WTC11 (cell line): ENCODE results near the gene MIPEP. TPM values are rescaled to one million over a fixed set of nuclear protein-coding genes. Genes with fewer than 3 reads are reported as not detected.

Source experiments
- ATAC-seq: fragments of 200-7000 bp; cut with Tn5 transposase; 2 replicates; pipeline ENCODE4 v1.10.0; 2021; ENCODE audit warnings: mild to moderate bottlenecking, moderate library complexity
- CTCF ChIA-PET: fragments of 300-600 bp; sonication (Branson Sonifier 250); formaldehyde crosslinking; loops from one replicate; lab custom pipeline; 2021; ENCODE audit warnings: antibody characterized with exemption; lab: Charles Lee
- POLR2A ChIA-PET: fragments of 350-600 bp; sonication (Branson Sonifier 250); formaldehyde crosslinking; loops from one replicate; lab custom pipeline; 2021; ENCODE audit warnings: antibody characterized with exemption; lab: Charles Lee
- DNase-seq: peaks from one replicate; pipeline ENCODE4 v3.0.0; 2021; ENCODE audit warnings: low spot score
- H3K27ac Mint-ChIP-seq: 2 replicates; pipeline ENCODE4 v1.8.0; 2021; ENCODE audit warnings: mixed read lengths
- H3K27me3 Mint-ChIP-seq: 2 replicates; pipeline ENCODE4 v1.8.0; 2021; ENCODE audit warnings: low read depth, mild to moderate bottlenecking, moderate library complexity, mixed read lengths
- H3K36me3 Mint-ChIP-seq: 2 replicates; pipeline ENCODE4 v1.8.0; 2021; ENCODE audit warnings: mixed read lengths
- H3K4me1 Mint-ChIP-seq: 2 replicates; pipeline ENCODE4 v1.8.0; 2022; ENCODE audit warnings: mixed read lengths
- H3K4me3 Mint-ChIP-seq: 2 replicates; pipeline ENCODE4 v1.8.0; 2021; ENCODE audit warnings: mild to moderate bottlenecking, moderate library complexity, mixed read lengths
- H3K9me3 Mint-ChIP-seq: 2 replicates; pipeline ENCODE4 v1.8.0; 2021; ENCODE audit warnings: mixed read lengths
- AFF4 ChIP-seq: sonication (generic); formaldehyde crosslinking; IDR thresholded peaks from 2 replicates; pipeline ENCODE4 v1.8.1; 2023; ENCODE audit warnings: mild to moderate bottlenecking, missing genetic modification reagents, borderline replicate concordance
- ATF1 ChIP-seq: sonication (generic); formaldehyde crosslinking; IDR thresholded peaks from 2 replicates; pipeline ENCODE4 v1.8.1; 2023; ENCODE audit warnings: mild to moderate bottlenecking, moderate library complexity, missing genetic modification reagents
- CDX4 ChIP-seq: fragments of 250-450 bp; sonication (Bioruptor Pico); IDR thresholded peaks from 2 replicates; pipeline ENCODE4 v1.9.0; 2021; ENCODE audit warnings: moderate library complexity, mild to moderate bottlenecking, inconsistent platforms, borderline replicate concordance
- CREB1 ChIP-seq: sonication (generic); formaldehyde crosslinking; IDR thresholded peaks from 2 replicates; pipeline ENCODE4 v1.8.0; 2023; ENCODE audit warnings: mild to moderate bottlenecking, missing genetic modification reagents
- CTCF ChIP-seq: fragments of 200-600 bp; IDR thresholded peaks from 2 replicates; pipeline ENCODE4 v1.8.0; 2022; ENCODE audit warnings: antibody characterized with exemption
- FOXJ3 ChIP-seq: sonication (generic); formaldehyde crosslinking; IDR thresholded peaks from 2 replicates; pipeline ENCODE4 v1.9.0; 2021; ENCODE audit warnings: missing genetic modification reagents, mild to moderate bottlenecking, borderline replicate concordance
- HMGA2 ChIP-seq: fragments of 250-450 bp; sonication (Bioruptor Pico); IDR thresholded peaks from 2 replicates; pipeline ENCODE4 v1.4.0; 2021; ENCODE audit warnings: mild to moderate bottlenecking, moderate library complexity
- MLX ChIP-seq: sonication (generic); formaldehyde crosslinking; IDR thresholded peaks from 2 replicates; pipeline ENCODE4 v1.8.1; 2023; ENCODE audit warnings: mild to moderate bottlenecking, missing genetic modification reagents, moderate library complexity
- MYBL2 ChIP-seq: sonication (generic); formaldehyde crosslinking; IDR thresholded peaks from 2 replicates; pipeline ENCODE4 v1.8.1; 2023; ENCODE audit warnings: mild to moderate bottlenecking, moderate library complexity, missing genetic modification reagents
- NFATC4 ChIP-seq: fragments of 250-450 bp; sonication (Bioruptor Pico); IDR thresholded peaks from 2 replicates; pipeline ENCODE4 v1.9.0; 2021; ENCODE audit warnings: mild to moderate bottlenecking
- NFYB ChIP-seq: sonication (generic); formaldehyde crosslinking; conservative IDR thresholded peaks from 2 replicates; pipeline ENCODE4 v1.8.0; 2022; ENCODE audit warnings: low read depth, missing genetic modification reagents
- NR3C1 ChIP-seq: sonication (generic); formaldehyde crosslinking; conservative IDR thresholded peaks from 2 replicates; pipeline ENCODE4 v1.8.1; 2023; ENCODE audit warnings: low read depth, mild to moderate bottlenecking, missing genetic modification reagents
- RELA ChIP-seq: sonication (generic); formaldehyde crosslinking; IDR thresholded peaks from 2 replicates; pipeline ENCODE4 v1.8.1; 2022; ENCODE audit warnings: missing genetic modification reagents, mild to moderate bottlenecking, borderline replicate concordance
- TEAD4 ChIP-seq: sonication (generic); formaldehyde crosslinking; IDR thresholded peaks from 2 replicates; pipeline ENCODE4 v1.8.0; 2022; ENCODE audit warnings: mild to moderate bottlenecking, missing genetic modification reagents
- ZBTB21 ChIP-seq: sonication (generic); formaldehyde crosslinking; IDR thresholded peaks from 2 replicates; pipeline ENCODE4 v1.8.1; 2023; ENCODE audit warnings: mild to moderate bottlenecking, missing genetic modification reagents, borderline replicate concordance
- ZNF425 ChIP-seq: fragments of 250-450 bp; sonication (Bioruptor Pico); conservative IDR thresholded peaks from 2 replicates; pipeline ENCODE4 v1.9.0; 2021; ENCODE audit warnings: mild to moderate bottlenecking
- total RNA-seq: library from RNA; stranded (reverse); gene quantifications from 3 replicates; pipeline ENCODE4 v1.2.3, GENCODE V29; 2021

Gene MIPEP
- total RNA-seq, 1 experiment from 2014 or later, result 30.5 TPM

- Mint-ChIP-seq H3K36me3 (peaks cover 12% of the 10 kb centered on the region), H3K27me3 (no peaks in the 10 kb centered on the region), H3K4me3 (no peak overlapping the region), H3K9me3 (peaks cover 9% of the 10 kb centered on the region), H3K4me1 (no peaks in the 10 kb centered on the region; the same call in 1 of the 2 replicates), H3K27ac (no peak overlapping the region)
- ATAC-seq (no peak), DNase-seq (no peak)
- no peak for TF ChIP-seq TEAD4 (CRISPR knock-in tag)
- TF ChIP-seq CREB1 (CRISPR knock-in tag), result no peak
- no peak for TF ChIP-seq MLX (CRISPR knock-in tag)
- TF ChIP-seq MYBL2 (CRISPR knock-in tag), result no peak
- ChIA-PET CTCF (interaction anchor here (0.9 to 1.7 kb wide), 3 partner anchors 13 to 357 kb away, joined by 3 to 5 read pairs (median 4); no protein-coding TSS in a partner anchor), POLR2A (no interaction called here)
Observed at GRCh38 chr13:23824371-23824770, 64.8 kb downstream of the MIPEP start.

GRCh38 chr13:23822252-23822824 lies 66.9 kb downstream of the MIPEP start:
- no peak for ATAC-seq

More at GRCh38 chr13:23822252-23822824, 66.9 kb downstream of the MIPEP start:
- DNase-seq, result no peak
- H3K36me3 Mint-ChIP-seq, result peaks cover 9% of the 10 kb centered on the region
- H3K27ac Mint-ChIP-seq, result no peak overlapping the region
- POLR2A ChIA-PET, result no interaction called here
- H3K4me3 Mint-ChIP-seq, result no peak overlapping the region
- H3K27me3 Mint-ChIP-seq, result no peaks in the 10 kb centered on the region
- peaks cover 6% of the 10 kb centered on the region for H3K9me3 Mint-ChIP-seq
- no peak for TF ChIP-seq CDX4 (CRISPR knock-in tag)
- no peak for TF ChIP-seq ZNF425 (CRISPR knock-in tag)
- no peak for TF ChIP-seq NFATC4 (CRISPR knock-in tag)
- TF ChIP-seq RELA (CRISPR knock-in tag), result no peak
- no peak for TF ChIP-seq CTCF
- TF ChIP-seq NR3C1 (CRISPR knock-in tag), result no peak
- no peak for TF ChIP-seq ATF1 (CRISPR knock-in tag)
- TF ChIP-seq HMGA2 (CRISPR knock-in tag), result no peak
- TF ChIP-seq CREB1 (CRISPR knock-in tag), result no peak
- TF ChIP-seq AFF4, result no peak
- no peak for TF ChIP-seq TEAD4 (CRISPR knock-in tag)
- TF ChIP-seq FOXJ3 (CRISPR knock-in tag), result no peak
- no peak for TF ChIP-seq NFYB (CRISPR knock-in tag)
- TF ChIP-seq ZBTB21 (CRISPR knock-in tag), result no peak
- TF ChIP-seq, all 79 proteins: peak for 0
- H3K4me1 Mint-ChIP-seq, result no peaks in the 10 kb centered on the region; the same call in 1 of the 2 replicates
- CTCF ChIA-PET, result interaction anchor here (0.6 kb wide), 1 partner anchor 106 kb away, joined by 3 read pairs; no protein-coding TSS in a partner anchor
